Sciatic nerve (tissue), 2 donors: ENCODE results near the gene KDM8. TPM values are rescaled to one million over a fixed set of nuclear protein-coding genes. Genes with fewer than 3 reads are reported as not detected.
"Not testable (repeated sequence)": the region's sequence is repeated elsewhere in the genome, so short reads cannot be mapped to it uniquely, and the experiment has no call there.

Source experiments
- ATAC-seq: fragments of 200-7000 bp; cut with Tn5 transposase; one replicate; pipeline ENCODE4 v1.9.1; 2020; ENCODE audit warnings: mild to moderate bottlenecking, moderate library complexity
- DNase-seq: peaks from one replicate; pipeline ENCODE4 v3.0.0-alpha.2; 2020; ENCODE audit warnings: low spot score
- intact Hi-C: fragments of 100-400 bp; cut with DNase I; formaldehyde crosslinking; loops from one replicate; pipeline ENCODE4 v1.14.2; 2022
- total RNA-seq: library from RNA; stranded (reverse); fragmentation: NEBNext Ultra II Directional; extraction: Animal tissue kit (Norgen Biotek cat#: 25700); gene quantifications from one replicate; pipeline ENCODE4 v1.2.1, GENCODE V29; 2021
- donor health status: DM: no; HTN: no; CAD: no.
- donor health status: DM: no; HTN: no; CAD: no.

The KDM8 gene
- total RNA-seq, 1 donor from 2014 or later, result 8.3 TPM

DNA sequence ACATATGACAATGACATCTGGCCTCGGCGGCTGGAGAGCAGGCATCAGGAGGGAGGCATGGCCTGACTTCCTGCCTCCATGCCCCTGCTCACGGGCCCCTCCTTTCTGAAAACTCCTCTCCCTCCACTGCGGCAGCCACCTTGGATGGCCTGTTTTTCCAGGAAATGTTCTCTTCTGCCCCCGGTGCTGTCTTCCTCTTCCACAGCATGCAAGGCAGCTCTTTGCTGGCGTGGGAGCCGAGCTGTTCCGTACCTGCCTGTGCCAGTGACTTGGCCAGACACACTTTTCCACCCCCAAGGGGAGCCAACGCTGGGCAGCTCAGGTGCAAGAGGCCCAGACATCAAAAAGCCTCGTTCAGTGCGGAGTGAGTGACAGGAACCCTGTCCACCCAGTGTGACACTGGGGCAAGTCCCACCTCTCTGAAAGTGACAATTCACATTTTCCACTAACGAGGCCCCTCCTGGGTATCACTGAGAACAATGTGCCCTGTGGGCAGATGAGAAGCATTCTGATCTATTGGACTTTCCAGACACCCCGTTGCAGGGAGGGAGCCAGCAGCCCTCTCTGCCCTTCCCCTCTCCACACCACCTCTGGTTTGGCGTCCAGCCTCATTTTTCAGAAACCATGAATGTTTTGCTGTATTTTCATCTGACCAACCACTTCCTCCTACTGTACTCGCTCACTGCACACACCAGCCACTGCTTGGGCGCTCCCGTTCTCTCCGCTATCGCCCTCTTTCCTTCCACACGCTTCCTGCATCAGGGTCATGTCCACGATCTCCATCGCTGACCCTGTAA, 34.1 kb downstream of the KDM8 start:
- peak; percentile 65 for DNase-seq
- peak; percentile 16 for ATAC-seq
- intact Hi-C loops, result no loop called here

- intact Hi-C loops, result no loop called here
- peak; percentile 66 for DNase-seq
- ATAC-seq, result no peak
Measured at GRCh38 chr16:27238016-27238587, 34.8 kb downstream of the KDM8 start.

DNA sequence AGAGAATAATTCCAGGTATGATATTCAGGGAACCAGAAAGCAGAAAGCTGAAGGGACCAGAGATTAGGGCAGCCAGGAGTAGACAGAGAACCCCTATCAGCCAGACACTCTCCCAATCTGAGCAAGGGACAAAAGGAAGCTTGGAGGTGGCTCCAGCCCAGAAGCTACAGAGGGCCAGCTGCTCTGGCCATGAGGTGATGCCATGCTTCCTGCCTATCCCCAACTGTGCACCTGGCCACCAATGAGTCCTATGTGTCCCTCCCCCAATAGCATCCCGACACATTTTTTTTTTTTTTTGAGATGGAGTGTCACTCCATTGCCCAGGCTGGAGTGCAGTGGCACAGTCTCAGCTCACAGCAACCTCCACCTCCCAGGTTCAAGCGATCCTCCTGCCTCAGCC, 35.3 kb downstream of the KDM8 start:
- intact Hi-C loops, result no loop called here
- DNase-seq (peak; percentile 19), ATAC-seq (no peak)

DNA sequence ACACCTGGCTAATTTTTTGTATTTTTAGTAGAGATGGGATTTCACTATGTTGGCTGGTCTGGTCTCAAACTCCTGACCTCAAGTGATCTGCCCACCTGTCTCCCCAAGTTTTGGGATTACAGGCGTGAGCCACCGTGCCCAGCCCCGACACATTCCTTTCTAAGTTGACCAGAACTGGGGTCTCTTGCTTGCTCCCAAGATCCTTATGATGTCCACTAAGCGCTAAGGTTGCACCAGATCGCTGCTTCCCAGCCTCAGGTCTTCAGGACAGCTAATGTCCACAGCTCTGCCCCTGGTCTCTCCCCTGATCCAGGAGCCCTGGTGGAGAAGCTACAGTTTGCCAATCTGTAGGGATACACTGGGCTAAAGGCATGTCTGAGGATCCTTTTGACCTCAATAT, 35.7 kb downstream of the KDM8 start:
- intact Hi-C loops, result no loop called here
- DNase-seq (peak; percentile 19), ATAC-seq (no peak)

- DNase-seq, result peak; percentile 33
- intact Hi-C loops, result no loop called here
- ATAC-seq, result no peak
Measured at GRCh38 chr16:27239906-27240655, 36.8 kb downstream of the KDM8 start.

DNA sequence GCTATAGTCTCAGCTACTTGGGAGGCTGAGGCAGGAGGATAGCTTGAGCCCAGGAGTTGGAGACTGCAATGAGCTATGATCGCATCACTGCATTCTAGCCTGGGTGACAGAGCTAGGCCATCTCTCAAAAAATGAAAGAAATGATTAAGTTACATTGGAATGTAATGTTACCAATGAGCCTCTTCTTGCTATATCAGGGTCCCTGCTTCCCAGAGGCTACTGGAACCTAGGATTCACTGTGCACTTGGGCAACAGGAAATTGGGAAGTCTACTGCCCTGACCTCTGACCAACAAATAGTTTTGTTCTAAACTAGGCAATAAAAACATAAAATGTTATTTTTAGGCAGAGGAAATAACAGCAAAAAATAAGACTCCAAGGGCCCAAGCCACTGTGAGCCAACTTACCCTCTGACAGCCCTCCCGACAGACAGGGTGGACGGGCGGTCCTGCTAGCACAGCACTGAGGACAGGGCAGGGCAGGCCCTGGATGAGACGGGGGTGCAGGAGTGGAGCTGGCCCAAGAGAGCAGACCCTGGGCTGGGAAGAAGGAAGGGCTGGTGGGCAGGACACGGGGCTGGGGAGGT, 37.7 kb downstream of the KDM8 start:
- intact Hi-C loops, result no loop called here
- no peak for ATAC-seq
- no peak for DNase-seq

- ATAC-seq, result no peak
- intact Hi-C loops, result no loop called here
- no peak for DNase-seq
Measured at GRCh38 chr16:27241658-27242057, 38.3 kb downstream of the KDM8 start.

- intact Hi-C loops, result no loop called here
- DNase-seq (no peak), ATAC-seq (no peak)
Measured at GRCh38 chr16:27242398-27242797, 39.1 kb downstream of the KDM8 start.

GRCh38 chr16:27242868-27243590, 39.7 kb downstream of the KDM8 start:
- DNase-seq (no peak), ATAC-seq (peak; percentile 56)
- intact Hi-C loops, result no loop called here

GRCh38 chr16:27243725-27244362, 40.5 kb downstream of the KDM8 start:
- DNase-seq, result no peak
- no peak for ATAC-seq
- intact Hi-C loops, result no loop called here

- no peak for ATAC-seq
- DNase-seq, result no peak
- intact Hi-C loops, result no loop called here
Measured at GRCh38 chr16:27244363-27244755, 41.0 kb downstream of the KDM8 start.

DNA sequence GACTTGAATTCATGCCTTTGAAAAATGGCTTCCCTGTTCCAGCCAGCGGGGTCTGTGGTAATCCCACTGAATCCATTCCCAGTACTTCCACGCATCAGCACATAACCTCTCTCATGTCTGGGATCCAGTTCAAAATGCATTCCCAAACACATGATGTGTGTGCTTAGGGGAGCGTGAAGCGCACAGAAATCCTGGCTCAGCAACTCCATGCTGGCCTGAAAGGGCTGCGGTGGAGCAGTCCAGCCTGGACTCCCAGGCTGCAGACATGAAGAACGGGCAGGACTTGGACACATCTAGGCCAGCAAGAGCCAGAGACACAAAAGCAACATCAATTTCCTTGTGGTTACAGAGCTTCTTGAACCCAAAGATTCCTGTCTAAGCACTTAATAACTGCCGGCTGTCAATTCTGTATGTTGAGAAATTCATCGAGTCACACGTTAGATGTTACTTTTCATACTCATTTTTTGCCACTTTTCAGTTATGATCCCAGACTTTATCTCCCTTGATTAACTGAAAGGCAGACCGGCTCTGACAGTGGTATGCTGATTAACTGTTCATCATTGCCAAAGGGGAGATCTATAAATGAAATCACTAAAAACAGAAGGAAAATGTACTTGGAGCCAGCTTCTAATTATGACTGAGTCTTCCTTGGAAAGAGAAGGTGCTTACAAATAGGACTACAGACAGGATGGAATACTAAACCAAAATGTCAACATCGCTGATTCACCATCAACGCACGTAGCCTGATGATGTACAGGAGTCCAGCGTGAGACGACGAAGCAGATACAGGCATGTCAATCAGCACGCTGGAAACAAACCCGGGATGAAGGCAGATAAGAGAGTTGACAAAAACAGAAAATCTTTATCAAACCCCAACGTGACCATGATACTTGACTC, 42.2 kb downstream of the KDM8 start:
- peak; percentile 94 for ATAC-seq
- DNase-seq, result no peak
- intact Hi-C loops, result no loop called here

DNA sequence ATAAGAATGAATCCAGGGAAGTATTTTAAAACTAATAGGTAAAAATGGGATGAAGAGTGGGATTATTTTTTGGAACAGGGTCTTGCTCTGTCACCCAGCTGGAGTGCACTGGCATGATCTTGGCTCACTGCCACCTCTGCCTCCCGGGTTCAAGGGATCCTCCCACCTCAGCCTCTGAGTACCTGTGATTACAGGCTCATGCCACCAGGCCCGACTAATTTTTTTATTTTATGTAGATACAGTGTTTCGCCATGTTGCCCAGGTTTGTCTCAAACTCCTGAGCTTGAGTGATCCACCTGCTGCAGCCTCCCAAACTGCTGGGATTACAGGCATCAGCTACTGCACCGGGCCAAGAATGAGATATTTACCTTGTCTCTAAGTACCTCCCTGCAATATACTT, 43.1 kb downstream of the KDM8 start:
- intact Hi-C loops, result no loop called here
- DNase-seq (no peak), ATAC-seq (no peak)

- intact Hi-C loops, ATAC-seq, DNase-seq: not testable (repeated sequence)
Measured at GRCh38 chr16:27247076-27247475, 43.8 kb downstream of the KDM8 start.

- DNase-seq (no peak), ATAC-seq (no peak)
- intact Hi-C loops, result no loop called here
Measured at GRCh38 chr16:27248036-27248435, 44.7 kb downstream of the KDM8 start.

DNA sequence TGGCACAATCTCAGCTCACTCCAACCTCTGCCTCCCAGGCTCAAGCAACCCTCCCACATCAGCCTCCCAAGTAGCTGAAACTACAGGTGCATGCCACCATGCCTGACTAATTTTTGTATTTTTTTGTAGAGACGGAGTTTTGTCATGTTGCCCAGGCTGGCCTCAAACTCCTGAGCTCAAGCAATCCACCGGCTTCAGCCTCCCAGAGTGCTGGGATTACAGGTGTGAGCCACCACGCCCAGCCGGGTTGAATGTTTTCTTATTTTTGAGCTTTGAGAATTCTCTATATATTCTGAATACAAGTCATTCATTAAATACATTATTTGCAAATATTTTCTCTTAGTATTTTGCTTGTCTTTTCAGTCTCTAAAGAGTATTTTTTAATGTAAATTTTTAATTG, 45.6 kb downstream of the KDM8 start:
- ATAC-seq, intact Hi-C loops, DNase-seq: not testable (repeated sequence)

DNA sequence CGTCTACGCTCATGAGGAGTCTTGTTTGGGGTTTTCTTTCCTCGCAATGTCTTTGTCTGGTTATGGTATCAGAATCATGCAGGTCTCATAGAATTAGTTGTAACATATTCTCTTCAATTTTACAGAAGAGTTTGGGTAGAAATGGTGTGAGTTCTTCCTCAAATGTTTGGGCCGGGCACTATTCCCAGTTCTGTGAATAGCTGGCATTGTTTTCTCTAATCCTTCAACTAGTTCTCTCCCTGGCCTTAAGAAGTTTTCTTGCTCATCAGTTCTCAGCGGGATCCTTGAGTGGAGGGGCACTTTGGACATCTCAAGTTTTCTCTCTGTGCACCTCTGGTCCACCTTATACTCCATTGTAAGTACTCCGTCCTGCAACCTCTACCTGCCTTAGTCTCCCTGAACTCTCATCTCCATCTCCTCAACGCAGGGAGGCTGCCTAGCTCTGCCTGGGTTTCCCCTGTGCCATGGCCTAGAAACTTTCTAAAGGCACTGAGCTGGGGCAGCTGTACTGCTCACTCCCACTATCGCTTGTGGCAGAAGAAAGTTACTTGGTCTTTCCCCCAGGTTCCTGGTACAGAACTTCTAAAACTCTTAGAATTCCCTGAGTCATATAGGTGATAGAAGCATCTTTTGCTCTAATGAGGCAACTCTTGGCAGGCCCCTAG, 48.3 kb downstream of the KDM8 start:
- intact Hi-C loops, result no loop called here
- no peak for DNase-seq
- no peak for ATAC-seq
